ENCODE data around the gene ANKFY1.

Gene ANKFY1

GRCh38 chr17:4176808-4177472 is 86.8 kb downstream of the ANKFY1 start:
- DNase-seq = no peak

GRCh38 chr17:4175921-4176807 is 87.6 kb downstream of the ANKFY1 start:
- DNase-seq = no peak

GRCh38 chr17:4174556-4174955 is 89.2 kb downstream of the ANKFY1 start:
- DNase-seq = no peak

- no peak for DNase-seq
These were observed 90.0 kb downstream of the ANKFY1 start for GRCh38 chr17:4173781-4174180.

- no peak for DNase-seq
These were observed 91.4 kb downstream of the ANKFY1 start for GRCh38 chr17:4172356-4172755.

- DNase-seq = no peak
These were observed 93.0 kb downstream of the ANKFY1 start for GRCh38 chr17:4170639-4171280.

- no peak for DNase-seq
These were observed 96.0 kb downstream of the ANKFY1 start for GRCh38 chr17:4167786-4168185.

GRCh38 chr17:4166419-4166818 is 97.4 kb downstream of the ANKFY1 start:
- no peak for DNase-seq

GRCh38 chr17:4165301-4166010 is 98.3 kb downstream of the ANKFY1 start:
- DNase-seq = no peak

- DNase-seq = no peak
These were observed 99.8 kb downstream of the ANKFY1 start for GRCh38 chr17:4163951-4164350.

- no peak for DNase-seq
These were observed 100.9 kb downstream of the ANKFY1 start for GRCh38 chr17:4162775-4163466.

GRCh38 chr17:4162321-4162720 is 101.5 kb downstream of the ANKFY1 start:
- DNase-seq = no peak

- DNase-seq = no peak
These were observed 101.8 kb downstream of the ANKFY1 start for GRCh38 chr17:4161967-4162305.

GRCh38 chr17:4161192-4161966 is 102.4 kb downstream of the ANKFY1 start:
- DNase-seq = peak; percentile 13

GRCh38 chr17:4160294-4160859 is 103.4 kb downstream of the ANKFY1 start:
- no peak for DNase-seq

GRCh38 chr17:4159761-4160160 is 104.0 kb downstream of the ANKFY1 start:
- DNase-seq = no peak

- no peak for DNase-seq
These were observed 106.0 kb downstream of the ANKFY1 start for GRCh38 chr17:4157618-4158333.

- DNase-seq = no peak
These were observed 106.9 kb downstream of the ANKFY1 start for GRCh38 chr17:4156750-4157381.

- no peak for DNase-seq
These were observed 107.7 kb downstream of the ANKFY1 start for GRCh38 chr17:4155980-4156620.

- no peak for DNase-seq
These were observed 109.6 kb downstream of the ANKFY1 start for GRCh38 chr17:4154201-4154600.

Measured in GDM1 (cell line).